EH (cell line): ENCODE results near the gene PIK3CA.

Source experiments
- DNase-seq: peaks from one replicate; pipeline ENCODE4 v3.0.0-alpha.2; 2015; ENCODE audit warnings: low read depth

Gene PIK3CA

DNA sequence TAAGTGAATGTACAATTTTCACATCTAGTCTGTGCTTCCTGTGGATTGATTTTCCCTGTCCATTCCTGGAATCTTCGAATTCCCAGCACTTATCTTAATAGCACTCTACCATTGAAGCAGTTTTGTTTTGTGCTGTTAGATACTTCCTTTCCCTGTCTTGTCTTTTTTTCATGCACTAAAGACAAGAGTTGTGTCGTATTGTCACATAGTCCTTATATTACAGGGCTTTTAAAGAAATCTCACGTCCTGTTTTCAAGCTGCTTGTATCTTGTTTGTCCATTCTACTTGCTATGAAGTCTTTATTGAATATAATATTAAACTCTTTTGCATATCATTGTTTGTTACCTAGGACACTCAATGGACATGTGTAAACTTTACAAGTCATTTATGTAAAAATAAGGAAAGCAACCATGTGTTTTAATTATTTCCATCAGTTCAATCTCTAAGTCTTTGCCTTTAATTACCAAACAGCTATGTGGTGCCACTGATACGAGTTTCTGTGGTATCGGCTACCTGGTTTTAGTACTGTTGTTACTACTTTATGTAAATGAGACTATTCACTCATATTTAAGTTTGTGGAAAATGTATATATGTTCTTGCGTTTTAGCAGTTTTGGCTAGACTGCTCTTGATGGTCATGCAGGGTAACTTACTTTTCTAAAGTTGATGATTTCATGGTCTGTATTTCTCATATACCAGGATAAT lies 10.3 kb downstream of the PIK3CA start:
- DNase-seq = no peak

GRCh38 chr3:179163503-179163902 lies 15.3 kb downstream of the PIK3CA start:
- no peak for DNase-seq

DNA sequence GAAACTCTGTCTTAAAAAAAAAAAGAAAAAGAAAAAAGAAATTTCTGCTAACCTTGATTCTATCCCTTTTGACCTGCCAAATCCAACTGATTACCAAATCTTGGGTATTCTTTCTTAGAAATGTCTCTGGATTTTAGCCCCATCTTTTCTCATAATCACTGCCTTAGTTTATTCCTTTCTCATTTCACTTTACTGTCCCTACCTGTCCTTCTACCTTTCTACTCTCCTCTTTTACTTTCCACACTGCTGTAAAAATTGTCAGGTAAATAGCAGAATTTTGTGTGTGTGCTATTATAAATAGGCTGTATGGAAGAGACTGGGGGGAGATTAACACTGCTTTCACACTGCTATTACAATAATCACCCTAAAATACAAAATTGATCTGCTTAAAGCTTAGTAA lies 16.7 kb downstream of the PIK3CA start:
- no peak for DNase-seq

DNA sequence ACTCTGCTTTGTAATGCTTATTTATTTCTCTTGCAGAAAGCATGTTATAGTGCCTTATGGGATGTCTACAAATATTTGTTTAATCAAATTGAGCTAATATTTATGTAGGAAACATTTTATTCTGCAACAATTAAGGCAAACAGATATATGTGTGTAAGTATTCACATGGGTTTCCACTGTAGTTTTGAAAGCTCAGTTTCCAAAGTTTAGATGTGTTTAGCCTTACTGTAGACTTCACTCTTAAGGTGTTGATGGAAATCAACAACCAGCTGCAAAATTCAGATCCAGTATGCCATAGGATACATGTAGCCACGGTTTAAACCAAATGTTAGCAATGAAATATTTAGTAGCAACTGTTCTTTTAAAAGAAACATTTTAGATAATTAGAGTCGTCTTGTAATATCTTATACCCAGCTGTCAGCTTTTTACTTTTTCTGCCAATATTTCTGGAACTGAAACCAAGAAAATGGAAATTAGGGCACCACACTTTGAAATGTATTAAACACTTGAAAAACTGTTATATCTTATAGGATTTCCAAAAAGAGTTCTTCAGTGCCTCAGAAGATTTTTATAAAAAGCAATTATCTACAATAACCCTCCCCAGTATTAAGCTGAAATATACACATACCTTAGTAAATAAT lies 18.5 kb downstream of the PIK3CA start:
- no peak for DNase-seq

GRCh38 chr3:179168918-179169317 lies 20.8 kb downstream of the PIK3CA start:
- DNase-seq = no peak

- DNase-seq = no peak
Observed at GRCh38 chr3:179172546-179172945, 24.4 kb downstream of the PIK3CA start.

GRCh38 chr3:179174316-179174715 lies 26.2 kb downstream of the PIK3CA start:
- no peak for DNase-seq

GRCh38 chr3:179174898-179175297 lies 26.7 kb downstream of the PIK3CA start:
- no peak for DNase-seq

DNA sequence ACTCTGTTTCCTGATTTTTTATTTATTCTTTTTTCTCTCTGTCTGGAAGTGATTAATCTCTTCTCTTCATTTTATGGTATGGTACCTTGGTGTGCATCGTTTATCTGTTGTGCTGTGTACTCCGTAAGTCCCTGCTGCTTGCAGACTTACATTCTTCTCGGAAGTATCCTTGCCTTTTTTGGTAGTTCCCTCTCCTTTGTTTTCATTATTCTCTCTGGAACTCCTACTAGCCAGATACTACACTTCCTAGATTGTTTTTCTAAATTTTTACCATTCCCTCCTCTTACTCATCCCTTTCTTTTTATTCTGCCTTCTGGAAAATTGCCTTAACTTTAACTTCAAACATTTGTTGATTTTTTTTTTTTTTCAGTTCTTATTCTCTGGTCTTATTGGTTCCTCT lies 27.2 kb downstream of the PIK3CA start:
- DNase-seq = peak; percentile 58

GRCh38 chr3:179177611-179178010 lies 29.5 kb downstream of the PIK3CA start:
- no peak for DNase-seq

- no peak for DNase-seq
Observed at GRCh38 chr3:179179256-179179655, 31.1 kb downstream of the PIK3CA start.

DNA sequence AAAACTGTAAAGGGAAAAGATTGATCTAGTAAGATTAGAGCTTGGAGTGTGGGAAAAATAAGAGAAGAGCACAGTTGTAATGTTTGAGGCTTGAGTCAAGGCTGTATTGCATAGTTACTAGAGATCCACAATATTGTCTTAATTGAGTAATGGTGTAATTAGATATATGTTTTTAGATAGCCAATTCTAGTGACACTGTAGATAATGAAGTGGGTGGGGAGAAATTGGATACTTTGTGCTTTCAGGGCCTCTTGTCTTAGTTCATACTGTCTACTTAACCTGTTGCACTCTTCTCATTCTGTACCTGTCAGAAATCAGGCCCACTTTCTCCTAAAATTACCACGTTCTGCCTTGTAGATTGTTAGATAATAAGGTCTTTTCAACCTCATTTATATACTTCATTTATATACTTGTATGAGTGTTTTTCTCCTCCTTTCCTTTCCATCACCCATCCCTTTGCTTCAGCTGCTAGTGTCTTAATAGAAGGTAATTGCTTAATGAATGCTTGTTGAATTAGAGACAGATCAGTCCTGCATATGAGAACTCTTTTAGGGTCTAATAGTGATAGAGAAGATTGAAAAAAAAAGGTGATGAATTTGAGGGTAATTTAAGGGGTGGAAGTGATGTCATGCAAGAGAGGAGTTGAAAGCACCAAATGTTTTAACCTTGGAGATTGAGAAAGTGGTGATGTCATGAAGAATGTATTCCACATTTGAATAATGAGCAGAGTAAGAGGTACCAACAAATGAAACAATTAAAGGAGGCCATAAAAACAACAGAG lies 32.0 kb downstream of the PIK3CA start:
- DNase-seq = peak; percentile 53

DNA sequence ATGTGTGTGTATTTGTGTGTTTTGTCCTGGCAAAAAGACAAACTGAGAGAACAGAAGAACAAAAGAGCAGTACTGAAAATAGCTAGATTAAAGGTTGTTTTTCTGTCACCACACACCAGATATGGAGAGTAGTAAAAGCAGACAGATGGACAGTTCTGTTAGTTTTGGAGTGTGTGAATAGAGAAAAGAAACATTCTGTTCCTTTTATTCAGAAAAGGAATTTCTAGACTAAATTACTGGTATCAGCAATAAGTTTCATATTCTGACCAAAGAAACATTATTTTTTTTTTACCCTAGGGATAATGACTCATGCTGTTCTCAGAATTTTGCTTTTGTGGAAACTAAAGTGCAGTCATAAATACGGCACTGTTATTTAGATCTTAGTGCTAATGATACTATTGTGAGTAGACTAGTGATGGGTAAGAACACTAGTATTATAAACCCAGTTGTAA lies 32.9 kb downstream of the PIK3CA start:
- peak; percentile 61 for DNase-seq

- peak; percentile 61 for DNase-seq
Observed at GRCh38 chr3:179181993-179182551, 33.9 kb downstream of the PIK3CA start.

DNA sequence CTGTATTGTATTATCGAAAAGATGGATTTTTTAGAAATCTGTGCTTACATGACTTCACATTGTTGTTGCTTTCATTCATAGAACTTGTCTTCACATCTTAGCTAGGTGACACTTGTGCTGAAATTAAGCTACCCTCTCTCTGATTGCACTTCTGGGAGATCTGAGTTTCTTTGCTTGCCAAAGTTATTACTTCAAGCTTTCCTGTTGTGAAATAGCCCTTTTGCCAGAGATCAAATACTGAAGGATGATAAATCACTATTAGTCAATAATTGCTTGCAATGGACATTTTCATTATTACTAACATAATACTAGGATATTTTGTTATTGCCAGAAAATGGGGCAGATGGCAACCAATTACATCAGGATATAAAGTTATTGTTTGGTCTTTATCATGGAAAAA lies 34.7 kb downstream of the PIK3CA start:
- no peak for DNase-seq

DNA sequence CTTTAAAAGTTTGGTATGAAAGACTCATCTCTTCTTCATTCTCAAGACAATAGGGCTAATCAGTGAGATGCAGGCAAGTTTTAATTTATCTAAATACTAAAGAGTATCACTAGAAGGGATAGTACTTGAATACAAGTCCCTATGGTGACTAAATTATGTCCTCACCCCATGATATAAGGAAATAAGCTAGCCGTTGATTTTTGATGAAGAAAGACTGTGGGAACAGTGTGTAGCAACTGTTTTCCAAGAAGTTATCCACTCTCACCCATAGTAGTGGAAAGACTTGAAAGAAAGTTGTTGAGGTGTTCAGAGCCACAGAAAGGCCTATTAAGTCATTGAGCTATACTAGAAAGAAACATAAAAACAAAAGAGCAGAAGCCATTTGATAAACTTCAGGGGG lies 36.7 kb downstream of the PIK3CA start:
- DNase-seq = no peak

DNA sequence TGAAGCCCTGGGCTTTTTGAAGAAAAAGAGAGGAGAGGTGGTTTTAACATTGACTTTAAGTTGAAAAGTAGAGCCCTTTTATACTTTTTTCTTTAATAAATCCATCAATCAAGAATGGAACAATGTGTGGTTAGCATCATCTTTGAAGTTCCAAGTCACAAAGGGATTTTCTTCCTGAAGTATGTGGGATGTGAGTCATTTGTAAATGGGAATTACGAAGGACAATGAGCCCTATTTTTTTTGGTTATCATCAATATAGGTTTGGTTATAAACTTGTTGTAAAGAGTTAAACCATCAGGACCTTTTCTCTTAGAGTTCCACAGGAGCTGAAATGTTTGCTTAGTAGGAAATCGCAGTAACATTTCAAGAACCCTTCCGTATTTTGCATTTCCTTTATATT lies 38.3 kb downstream of the PIK3CA start:
- DNase-seq = no peak

- DNase-seq = peak; percentile 74
Observed at GRCh38 chr3:179189759-179190158, 41.6 kb downstream of the PIK3CA start.

DNA sequence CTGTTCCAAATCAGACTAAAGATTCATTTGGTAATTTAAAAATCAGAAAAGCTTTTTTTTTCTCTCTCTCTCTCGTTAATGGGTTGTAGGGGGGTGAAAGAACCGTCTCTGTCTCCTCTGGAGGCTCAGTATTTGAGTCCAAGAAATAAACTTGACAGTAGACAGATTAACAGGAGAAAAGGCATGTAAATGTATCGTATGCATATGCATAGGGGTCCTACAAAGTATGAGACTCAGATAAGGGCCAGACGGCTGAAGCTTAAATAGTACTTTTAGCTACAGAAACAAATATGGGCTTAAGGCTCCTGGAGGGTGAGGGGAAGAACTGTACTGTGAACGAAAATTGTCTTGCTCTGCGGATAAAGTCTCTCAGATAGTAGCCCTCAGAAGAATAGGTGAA lies 42.4 kb downstream of the PIK3CA start:
- no peak for DNase-seq

- no peak for DNase-seq
Observed at GRCh38 chr3:179192542-179192941, 44.4 kb downstream of the PIK3CA start.

GRCh38 chr3:179194931-179195330 lies 46.8 kb downstream of the PIK3CA start:
- DNase-seq = no peak

- DNase-seq = peak; percentile 84
Observed at GRCh38 chr3:179196098-179196497, 47.9 kb downstream of the PIK3CA start.

- no peak for DNase-seq
Observed at GRCh38 chr3:179196700-179197099, 48.5 kb downstream of the PIK3CA start.
